B cell (primary cell): ENCODE results near the gene ITPK1. TPM values are rescaled to one million over a fixed set of nuclear protein-coding genes. Genes with fewer than 3 reads are reported as not detected.

Source experiments
- ATAC-seq: fragments of 200-7000 bp; cut with Tn5 transposase; one replicate; pipeline ENCODE4 v1.10.0; 2021; ENCODE audit warnings: low read depth, mild to moderate bottlenecking, moderate number of reproducible peaks, moderate library complexity
- CTCF ChIA-PET: fragments of 350-600 bp; sonication (Branson Sonifier 250); formaldehyde crosslinking; loops from one replicate; lab custom pipeline; 2021; ENCODE audit warnings: antibody characterized with exemption, inconsistent platforms; lab: Charles Lee
- POLR2A ChIA-PET: fragments of 350-600 bp; sonication (Branson Sonifier 250); formaldehyde crosslinking; loops from one replicate; lab custom pipeline; 2021; ENCODE audit warnings: antibody characterized with exemption; lab: Charles Lee
- DNase-seq: peaks from one replicate; pipeline ENCODE4 v3.0.0; 2013
- H2AFZ ChIP-seq: 2 replicates; pipeline ENCODE4 v1.6.1; 2012; ENCODE audit warnings: mild to moderate bottlenecking, low read depth, low read length; ENCODE audit not compliant: insufficient read depth, poor library complexity, severe bottlenecking
- H3K27ac ChIP-seq, 2 donors: 1 replicate in 1 of 2; 2 replicates in 1 of 2; pipeline ENCODE4 v1.5.1; 2012 to 2013; ENCODE audit warnings: low read length in 2 of 2, mild to moderate bottlenecking in 2 of 2, moderate library complexity in 1 of 2
- H3K27me3 ChIP-seq, 4 experiments: fragments of 200-600 bp in 1 of 4; sonication (generic) in 1 of 4; replicated peaks in 1 of 4; 1 replicate in 2 of 4; 2 replicates in 2 of 4; pipeline versions ENCODE4 v1.6.1 to v1.7.0; 2013 to 2016; ENCODE audit warnings: low read length in 3 of 4, mild to moderate bottlenecking in 2 of 4, mixed read lengths in 1 of 4, moderate library complexity in 1 of 4; ENCODE audit not compliant: insufficient read depth in 4 of 4, control insufficient read depth in 3 of 4; ENCODE audit errors: control extremely low read depth in 1 of 4
- H3K36me3 ChIP-seq, 2 experiments: replicated peaks in 1 of 2; 1 replicate in 1 of 2; 2 replicates in 1 of 2; pipeline versions ENCODE4 v1.6.1 to v1.7.1; 2013; ENCODE audit warnings: low read length in 1 of 2; ENCODE audit not compliant: insufficient read depth in 2 of 2, control insufficient read depth in 1 of 2; ENCODE audit errors: control extremely low read depth in 1 of 2, extremely low read depth in 1 of 2
- H3K4me1 ChIP-seq, 2 donors: fragments of 200-600 bp in 1 of 2; sonication (generic) in 1 of 2; 1 replicate in 1 of 2; 2 replicates in 1 of 2; pipeline versions ENCODE4 v1.5.1 to v1.6.1; 2013 to 2017; ENCODE audit warnings: low read length in 2 of 2; ENCODE audit not compliant: control insufficient read depth in 2 of 2, insufficient read depth in 2 of 2
- H3K4me2 ChIP-seq: replicated peaks from 2 replicates; pipeline ENCODE3; 2012; ENCODE audit warnings: mild to moderate bottlenecking, low read depth, low read length; ENCODE audit not compliant: poor library complexity, severe bottlenecking
- H3K4me3 ChIP-seq, 5 experiments: fragments of 200-600 bp in 1 of 5; sonication (generic) in 1 of 5; 1 replicate in 3 of 5; 2 replicates in 2 of 5; pipeline versions ENCODE4 v1.5.1 to v1.7.0; 2011 to 2016; ENCODE audit warnings: low read length in 4 of 5, mild to moderate bottlenecking in 4 of 5, low read depth in 2 of 5, control low read depth in 1 of 5, moderate library complexity in 1 of 5; ENCODE audit not compliant: insufficient read depth in 1 of 5; ENCODE audit errors: control extremely low read depth in 1 of 5, extremely low read depth in 1 of 5
- H3K79me2 ChIP-seq: fragments of 200-600 bp; sonication (generic); one replicate; pipeline ENCODE4 v1.6.0; 2016; ENCODE audit warnings: low read length; ENCODE audit not compliant: control insufficient read depth, insufficient read depth
- H3K9ac ChIP-seq: fragments of 200-600 bp; sonication (generic); 2 replicates; pipeline ENCODE4 v1.6.1; 2017; ENCODE audit warnings: mild to moderate bottlenecking, low read length, moderate library complexity
- H3K9me3 ChIP-seq, 3 donors: one replicate each; pipeline versions ENCODE4 v1.6.1 to v1.7.1; 2013; ENCODE audit warnings: low read length in 2 of 3; ENCODE audit not compliant: control insufficient read depth in 2 of 3, insufficient read depth in 1 of 3; ENCODE audit errors: control extremely low read depth in 1 of 3
- H4K20me1 ChIP-seq: 2 replicates; pipeline ENCODE4 v1.6.0; 2012; ENCODE audit warnings: mild to moderate bottlenecking, low read length; ENCODE audit not compliant: insufficient read depth, control insufficient read depth, poor library complexity, severe bottlenecking
- H3K27ac Mint-ChIP-seq: one replicate; pipeline ENCODE4 v1.8.0; 2021; ENCODE audit warnings: mixed read lengths
- H3K27me3 Mint-ChIP-seq: one replicate; pipeline ENCODE4 v1.8.0; 2021; ENCODE audit warnings: mixed read lengths
- H3K4me1 Mint-ChIP-seq: one replicate; pipeline ENCODE4 v1.8.0; 2021; ENCODE audit warnings: mixed read lengths
- H3K4me3 Mint-ChIP-seq: one replicate; pipeline ENCODE4 v1.8.0; 2021; ENCODE audit warnings: mixed read lengths
- H3K9me3 Mint-ChIP-seq: one replicate; pipeline ENCODE4 v1.8.0; 2022; ENCODE audit warnings: mixed read lengths; ENCODE audit not compliant: insufficient read depth
- EZH2 ChIP-seq: IDR thresholded peaks from 2 replicates; pipeline ENCODE4 v1.6.1; 2012; ENCODE audit warnings: borderline replicate concordance, low read depth, mild to moderate bottlenecking, moderate library complexity, low read length; ENCODE audit not compliant: insufficient read depth, poor library complexity, severe bottlenecking
- WGBS: methylation state at CpG from one replicate; pipeline ENCODE4 v1.1.5; 2013; ENCODE audit warnings: missing lambda C conversion rate; ENCODE audit not compliant: insufficient coverage; 5-methylcytosine and 5-hydroxymethylcytosine counted together
- intact Hi-C: fragments of 100-400 bp; cut with micrococcal nuclease; formaldehyde crosslinking; loops from one replicate; pipeline ENCODE4 v1.10.0; 2022
- polyA plus RNA-seq: library from polyadenylated mRNA; depleted of rRNA; stranded (reverse); fragments of >200 nt; gene quantifications from 2 replicates; pipeline ENCODE4 v1.2.3, GENCODE V29; 2012
- total RNA-seq, 2 donors: library from RNA; stranded (reverse); fragments of 120-200 nt in 1 of 2; gene quantifications; 1 replicate in 1 of 2; 2 replicates in 1 of 2; pipeline versions ENCODE4 v1.2.3 to v1.2.4, GENCODE V29; 2013 to 2022
- TF ChIP-seq, protein P1 (sequence below): fragments of 200-600 bp; IDR thresholded peaks from one replicate; pipeline ENCODE4 v1.8.0; 2022; ENCODE audit warnings: antibody characterized with exemption, mild to moderate bottlenecking

Gene ITPK1
- total and polyA plus RNA-seq, 2 donors (not counting 1 experiment from before 2014, with no cell fraction given), result 46.0 to 46.9 TPM

DNA sequence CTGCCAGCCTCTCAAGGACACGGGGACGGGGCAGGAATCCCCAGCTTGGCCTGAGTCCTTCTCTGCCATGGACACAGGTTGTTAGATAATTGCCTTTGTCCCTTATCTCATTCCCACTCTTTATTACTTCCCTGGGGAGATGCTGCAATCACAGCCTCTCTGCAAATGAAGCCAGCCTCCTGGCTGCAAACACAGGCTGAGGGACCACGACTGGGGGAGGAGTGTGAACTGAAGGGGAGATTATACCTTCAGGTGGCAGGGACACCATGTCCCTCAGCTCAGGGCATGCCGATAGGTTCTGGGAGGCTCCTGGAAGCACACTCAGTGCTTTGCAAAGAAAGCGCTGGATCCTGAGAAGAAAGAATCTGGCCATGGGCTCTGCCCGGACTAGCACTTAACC, 208.9 kb downstream of the ITPK1 start:
- ChIA-PET POLR2A (no interaction called here), CTCF (no interaction called here)
- no peak for ATAC-seq

DNA sequence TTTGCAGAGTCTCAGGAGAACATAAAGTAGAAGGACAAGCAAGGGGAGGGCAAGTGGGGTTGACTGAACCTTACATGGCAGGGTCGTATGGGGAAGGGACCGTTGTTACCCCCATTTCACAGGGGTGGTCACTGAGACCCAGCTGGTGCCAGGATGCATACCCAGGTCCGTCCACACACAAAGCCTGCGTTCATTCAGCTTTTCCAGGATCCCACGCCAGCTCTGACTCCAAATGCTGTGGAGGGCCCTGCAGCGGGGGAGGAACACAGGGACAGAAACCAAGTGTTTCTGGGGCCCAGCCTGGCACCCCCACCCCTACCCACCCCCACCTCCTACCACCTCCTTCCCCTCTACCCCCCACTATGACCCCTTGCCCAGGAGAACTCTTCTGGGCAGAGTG, 209.3 kb downstream of the ITPK1 start:
- H4K20me1 ChIP-seq, result no peaks in the 10 kb centered on the region
- no peak overlapping the region for H3K9ac ChIP-seq
- TF ChIP-seq EZH2, result no peak
- TF ChIP-seq, protein P1, sequence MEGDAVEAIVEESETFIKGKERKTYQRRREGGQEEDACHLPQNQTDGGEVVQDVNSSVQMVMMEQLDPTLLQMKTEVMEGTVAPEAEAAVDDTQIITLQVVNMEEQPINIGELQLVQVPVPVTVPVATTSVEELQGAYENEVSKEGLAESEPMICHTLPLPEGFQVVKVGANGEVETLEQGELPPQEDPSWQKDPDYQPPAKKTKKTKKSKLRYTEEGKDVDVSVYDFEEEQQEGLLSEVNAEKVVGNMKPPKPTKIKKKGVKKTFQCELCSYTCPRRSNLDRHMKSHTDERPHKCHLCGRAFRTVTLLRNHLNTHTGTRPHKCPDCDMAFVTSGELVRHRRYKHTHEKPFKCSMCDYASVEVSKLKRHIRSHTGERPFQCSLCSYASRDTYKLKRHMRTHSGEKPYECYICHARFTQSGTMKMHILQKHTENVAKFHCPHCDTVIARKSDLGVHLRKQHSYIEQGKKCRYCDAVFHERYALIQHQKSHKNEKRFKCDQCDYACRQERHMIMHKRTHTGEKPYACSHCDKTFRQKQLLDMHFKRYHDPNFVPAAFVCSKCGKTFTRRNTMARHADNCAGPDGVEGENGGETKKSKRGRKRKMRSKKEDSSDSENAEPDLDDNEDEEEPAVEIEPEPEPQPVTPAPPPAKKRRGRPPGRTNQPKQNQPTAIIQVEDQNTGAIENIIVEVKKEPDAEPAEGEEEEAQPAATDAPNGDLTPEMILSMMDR, result no peak
- Mint-ChIP-seq H3K27me3 (peaks cover 30% of the 10 kb centered on the region), H3K4me1 (no peaks in the 10 kb centered on the region), H3K27ac (no peak overlapping the region), H3K4me3 (no peak overlapping the region), H3K9me3 (no peaks in the 10 kb centered on the region)
- H3K36me3 ChIP-seq, result no peaks in the 10 kb centered on the region
- no peak overlapping the region for H3K4me3 ChIP-seq
- DNase-seq, result no peak
- no peak overlapping the region for H2AFZ ChIP-seq
- peaks cover 0 to 19% (median 0%) of the 10 kb centered on the region in 4 experiments for H3K27me3 ChIP-seq
- H3K4me2 ChIP-seq, result no peak overlapping the region
- WGBS, result 82% methylated on average over 4 of the region's 6 CpGs
- intact Hi-C loops, result no loop called here
- H3K4me1 ChIP-seq, result no peaks in the 10 kb centered on the region
- H3K9me3 ChIP-seq, result peaks cover 0 to 4% (median 0%) of the 10 kb centered on the region in 3 donors
- ChIA-PET CTCF (no interaction called here), POLR2A (no interaction called here)
- no peak for ATAC-seq
- no peak overlapping the region for H3K27ac ChIP-seq
- no peaks in the 10 kb centered on the region for H3K79me2 ChIP-seq

More for the DNA sequence above, 208.9 kb downstream of the ITPK1 start:
- no peak for DNase-seq
- H3K27me3 Mint-ChIP-seq, result peaks cover 30% of the 10 kb centered on the region
- Histone ChIP-seq H3K79me2 (no peaks in the 10 kb centered on the region), H3K36me3 (no peaks in the 10 kb centered on the region), H3K4me2 (no peak overlapping the region), H3K4me1 (no peaks in the 10 kb centered on the region), H2AFZ (no peak overlapping the region), H3K27me3 (peaks cover 0 to 19% (median 0%) of the 10 kb centered on the region in 4 experiments), H3K9me3 (peaks cover 0 to 4% (median 0%) of the 10 kb centered on the region in 3 donors), H3K4me3 (no peak overlapping the region), H4K20me1 (no peaks in the 10 kb centered on the region), H3K27ac (no peak overlapping the region), H3K9ac (no peak overlapping the region)
- 56% methylated on average over 4 of the region's 6 CpGs for WGBS
- no peak overlapping the region for H3K4me3 Mint-ChIP-seq
- TF ChIP-seq, protein P1, result no peak
- TF ChIP-seq EZH2, result no peak
- intact Hi-C loops, result no loop called here
- H3K9me3 Mint-ChIP-seq, result no peaks in the 10 kb centered on the region
- H3K4me1 Mint-ChIP-seq, result no peaks in the 10 kb centered on the region
- no peak overlapping the region for H3K27ac Mint-ChIP-seq
